Naive thymus-derived CD4-positive, alpha-beta T cell (primary cell): ENCODE data around the gene ETNK1. TPM values are rescaled to one million over a fixed set of nuclear protein-coding genes. Genes with fewer than 3 reads are reported as not detected.
"Not testable (repeated sequence)": the region's sequence is repeated elsewhere in the genome, so short reads cannot be mapped to it uniquely, and the experiment has no call there.

Experiments used
- ATAC-seq: fragments of 150-1000 bp; cut with Tn5 transposase; 2 replicates; pipeline ENCODE4 v1.10.0; 2021; ENCODE audit warnings: mild to moderate bottlenecking, moderate library complexity
- CTCF ChIA-PET: fragments of 350-600 bp; sonication (Branson Sonifier 250); formaldehyde crosslinking; loops from one replicate; lab custom pipeline; 2021; ENCODE audit warnings: antibody characterized with exemption; lab: Charles Lee
- POLR2A ChIA-PET: fragments of 350-600 bp; sonication (Branson Sonifier 250); formaldehyde crosslinking; loops from one replicate; lab custom pipeline; 2021; ENCODE audit warnings: antibody characterized with exemption, inconsistent platforms; lab: Charles Lee
- DNase-seq, 9 donors: peaks; one replicate each; pipeline versions ENCODE4 v3.0.0 to v3.0.0-alpha.2; 2020 to 2022; ENCODE audit warnings: mixed read lengths in 1 of 9
- H3K27ac ChIP-seq: one replicate; pipeline ENCODE4 v1.7.0; 2013; ENCODE audit warnings: mild to moderate bottlenecking, low read depth, low read length, moderate library complexity
- H3K27me3 ChIP-seq, 2 donors: one replicate each; pipeline ENCODE4 v1.7.0; 2013; ENCODE audit warnings: low read length in 2 of 2, mild to moderate bottlenecking in 2 of 2, moderate library complexity in 2 of 2; ENCODE audit not compliant: control insufficient read depth in 2 of 2, insufficient read depth in 2 of 2
- H3K36me3 ChIP-seq, 3 experiments: 1 replicate in 2 of 3; 2 replicates in 1 of 3; pipeline ENCODE4 v1.7.0; 2013; ENCODE audit warnings: low read length in 3 of 3, mild to moderate bottlenecking in 3 of 3, moderate library complexity in 1 of 3; ENCODE audit not compliant: insufficient read depth in 3 of 3, control insufficient read depth in 2 of 3
- H3K4me1 ChIP-seq, 2 donors: one replicate each; pipeline ENCODE4 v1.7.0; 2013; ENCODE audit warnings: low read length in 2 of 2, mild to moderate bottlenecking in 2 of 2, moderate library complexity in 1 of 2; ENCODE audit not compliant: control insufficient read depth in 2 of 2, insufficient read depth in 2 of 2
- H3K4me3 ChIP-seq: 2 replicates; pipeline ENCODE4 v1.7.0; 2013; ENCODE audit warnings: mild to moderate bottlenecking, low read length
- H3K9me3 ChIP-seq, 3 experiments: 1 replicate in 2 of 3; 2 replicates in 1 of 3; pipeline ENCODE4 v1.7.0; 2013; ENCODE audit warnings: low read length in 3 of 3; ENCODE audit not compliant: control insufficient read depth in 2 of 3
- H3K27ac Mint-ChIP-seq, 9 donors: one replicate each; pipeline ENCODE4 v1.8.0; 2020 to 2022; ENCODE audit warnings: mixed read lengths in 9 of 9, mild to moderate bottlenecking in 8 of 9, moderate library complexity in 5 of 9, inconsistent platforms in 2 of 9
- H3K27me3 Mint-ChIP-seq, 5 donors: one replicate each; pipeline ENCODE4 v1.8.0; 2021 to 2022; ENCODE audit warnings: mixed read lengths in 5 of 5, mild to moderate bottlenecking in 1 of 5
- H3K36me3 Mint-ChIP-seq, 5 donors: one replicate each; pipeline ENCODE4 v1.8.0; 2020 to 2022; ENCODE audit warnings: mixed read lengths in 5 of 5, mild to moderate bottlenecking in 3 of 5, inconsistent platforms in 1 of 5
- H3K4me1 Mint-ChIP-seq, 7 donors: one replicate each; pipeline ENCODE4 v1.8.0; 2020 to 2022; ENCODE audit warnings: mixed read lengths in 7 of 7, mild to moderate bottlenecking in 3 of 7, inconsistent platforms in 1 of 7
- H3K4me3 Mint-ChIP-seq, 10 donors: one replicate each; pipeline ENCODE4 v1.8.0; 2020 to 2022; ENCODE audit warnings: mild to moderate bottlenecking in 10 of 10, mixed read lengths in 10 of 10, moderate library complexity in 6 of 10, inconsistent platforms in 2 of 10
- H3K9me3 Mint-ChIP-seq, 11 donors: one replicate each; pipeline ENCODE4 v1.8.0; 2020 to 2022; ENCODE audit warnings: mixed read lengths in 11 of 11, mild to moderate bottlenecking in 4 of 11, inconsistent platforms in 1 of 11, moderate library complexity in 1 of 11
- intact Hi-C, 2 donors: fragments of 100-400 bp; cut with micrococcal nuclease; formaldehyde crosslinking; loops; one replicate each; pipeline ENCODE4 v1.15.1; 2023
- polyA plus RNA-seq, 2 donors: library from polyadenylated mRNA; unstranded; fragments of 300-500 nt; fragmentation: Illumina TruSeq; gene quantifications; one replicate each; pipeline ENCODE4 v1.2.3, GENCODE V29; 2021
- total RNA-seq, 6 experiments: library from RNA in 5 of 6; stranded (reverse) in 5 of 6; gene quantifications; 1 replicate in 5 of 6; 2 replicates in 1 of 6; pipeline ENCODE4 v1.2.3 and lab custom pipeline; 2021 to 2026

The ETNK1 gene
- total and polyA plus RNA-seq, 7 experiments from 2014 or later = 18.3 to 88.6 (median 60.6) TPM

DNA sequence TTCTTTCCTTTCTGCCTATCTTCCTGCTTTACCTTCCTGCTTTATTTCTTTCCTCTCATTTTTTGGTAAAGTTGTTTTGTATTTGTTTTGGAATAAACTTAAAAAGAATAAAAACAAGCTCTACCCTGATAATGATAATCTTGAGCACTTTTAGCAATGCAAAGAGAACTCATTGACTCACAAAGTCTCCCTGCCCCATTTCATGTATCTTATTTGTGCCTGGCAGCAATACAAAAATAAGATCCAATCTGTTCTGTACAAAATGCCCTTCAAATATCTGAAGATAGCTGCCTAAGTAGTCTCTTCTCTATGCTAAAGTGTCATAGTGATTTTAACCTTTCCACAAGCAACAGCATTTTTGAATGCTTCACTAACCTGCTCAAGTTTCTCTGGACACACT, 31.1 kb upstream of the ETNK1 start:
- no peak overlapping the region for H3K27ac ChIP-seq
- CTCF ChIA-PET = no interaction called here
- POLR2A ChIA-PET = no interaction called here
- Mint-ChIP-seq H3K4me3 (no peak overlapping the region), H3K36me3 (no peaks in the 10 kb centered on the region), H3K9me3 (no peaks in the 10 kb centered on the region), H3K27me3 (peaks cover 0 to 6% (median 0%) of the 10 kb centered on the region in 5 donors), H3K27ac (peak overlapping the region in 1 of 9 donors; percentile 43), H3K4me1 (peaks cover 2 to 11% (median 7%) of the 10 kb centered on the region in 7 donors)
- ATAC-seq (no peak), DNase-seq (no peak)
- intact Hi-C loops = no loop called here
- H3K4me1 ChIP-seq = no peaks in the 10 kb centered on the region
- H3K27me3 ChIP-seq = no peaks in the 10 kb centered on the region
- no peaks in the 10 kb centered on the region for H3K36me3 ChIP-seq
- H3K9me3 ChIP-seq = no peaks in the 10 kb centered on the region
- H3K4me3 ChIP-seq = no peak overlapping the region

DNA sequence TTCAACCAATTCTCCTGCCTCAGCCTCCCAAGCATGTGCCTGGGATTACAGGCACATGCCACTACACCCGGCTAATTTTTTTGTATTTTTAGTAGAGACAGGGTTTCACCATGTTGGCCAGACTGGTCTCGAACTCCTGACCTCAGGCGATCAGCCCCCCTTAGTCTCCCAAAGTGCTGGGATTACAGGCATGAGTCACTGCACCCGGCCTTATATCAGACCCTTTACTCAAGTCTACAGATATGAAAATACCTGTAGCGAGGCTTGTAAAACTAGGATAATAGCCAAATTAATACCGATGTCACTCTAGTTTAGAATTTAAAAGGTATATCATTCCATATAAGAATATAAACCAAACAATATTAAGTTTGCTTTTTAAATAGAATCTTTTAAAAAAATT, 27.4 kb upstream of the ETNK1 start:
- H3K27ac ChIP-seq, H3K36me3 ChIP-seq, H3K9me3 ChIP-seq, DNase-seq, H3K27ac Mint-ChIP-seq, H3K36me3 Mint-ChIP-seq, H3K4me1 ChIP-seq, POLR2A ChIA-PET, H3K4me3 ChIP-seq, H3K27me3 ChIP-seq, H3K27me3 Mint-ChIP-seq, H3K9me3 Mint-ChIP-seq, H3K4me3 Mint-ChIP-seq, ATAC-seq, intact Hi-C loops, CTCF ChIA-PET: not testable (repeated sequence)
- peaks cover 2 to 11% (median 7%) of the 10 kb centered on the region in 7 donors for H3K4me1 Mint-ChIP-seq

DNA sequence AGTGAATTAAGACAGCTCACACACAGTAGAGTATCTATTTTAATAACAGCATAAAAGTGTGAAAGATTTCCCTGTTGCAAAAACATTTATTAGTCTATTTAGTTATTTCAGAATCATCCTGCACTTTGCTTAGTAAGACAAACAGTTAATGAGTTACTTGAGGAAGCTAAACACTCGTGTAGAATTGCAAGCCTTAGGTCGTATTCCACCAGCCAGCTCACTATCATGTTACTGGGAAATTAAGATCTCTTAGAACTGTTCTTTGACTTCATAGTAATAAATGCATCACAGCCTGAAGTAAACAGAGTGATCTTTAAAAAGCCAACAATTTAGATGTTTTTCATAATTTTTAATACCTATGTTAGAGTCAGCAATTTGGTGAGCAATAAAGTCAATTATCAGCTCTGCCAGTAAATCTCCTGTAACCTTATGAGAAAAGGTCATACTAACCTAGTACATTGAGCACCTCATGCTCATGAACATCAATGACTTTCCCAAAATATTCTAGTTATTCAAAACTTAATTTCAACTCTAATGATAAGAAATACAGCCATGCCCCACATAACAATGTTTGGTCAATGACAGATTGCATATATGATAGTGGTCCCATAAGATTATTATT, 26.7 kb upstream of the ETNK1 start:
- no peak overlapping the region for H3K4me3 ChIP-seq
- DNase-seq (no peak), ATAC-seq (no peak)
- no peaks in the 10 kb centered on the region for H3K36me3 ChIP-seq
- Mint-ChIP-seq H3K36me3 (peaks cover 0 to 4% (median 0%) of the 10 kb centered on the region in 5 donors), H3K9me3 (peaks cover 0 to 4% (median 0%) of the 10 kb centered on the region in 11 donors), H3K4me3 (no peak overlapping the region), H3K4me1 (peaks cover 2 to 11% (median 7%) of the 10 kb centered on the region in 7 donors), H3K27me3 (peaks cover 0 to 6% (median 0%) of the 10 kb centered on the region in 5 donors), H3K27ac (no peak overlapping the region)
- H3K4me1 ChIP-seq = no peaks in the 10 kb centered on the region
- POLR2A ChIA-PET = no interaction called here
- no peaks in the 10 kb centered on the region for H3K27me3 ChIP-seq
- CTCF ChIA-PET = no interaction called here
- H3K9me3 ChIP-seq = no peaks in the 10 kb centered on the region
- intact Hi-C loops = no loop called here
- no peak overlapping the region for H3K27ac ChIP-seq

DNA sequence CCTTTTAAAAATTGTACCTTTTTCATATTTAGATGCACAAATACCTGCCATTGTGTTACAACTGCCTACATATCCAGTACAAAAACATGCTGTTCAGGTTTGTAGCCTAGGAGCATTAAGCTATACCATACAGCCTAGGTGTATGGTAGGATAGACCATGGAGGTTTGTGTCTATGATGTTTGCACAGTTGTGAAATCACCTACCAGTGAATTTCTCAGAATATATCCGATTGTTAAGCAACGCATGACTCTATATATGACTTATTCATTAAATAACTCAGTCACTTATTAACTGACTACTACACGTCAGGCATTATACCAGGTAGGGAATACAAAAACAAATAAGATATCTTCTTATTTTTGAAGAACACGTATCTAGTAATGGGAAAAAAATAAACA, 26.2 kb upstream of the ETNK1 start:
- Mint-ChIP-seq H3K27me3 (peaks cover 0 to 5% (median 0%) of the 10 kb centered on the region in 5 donors), H3K27ac (no peak overlapping the region), H3K4me1 (peaks cover 2 to 11% (median 7%) of the 10 kb centered on the region in 7 donors), H3K9me3 (peaks cover 0 to 8% (median 0%) of the 10 kb centered on the region in 11 donors), H3K4me3 (no peak overlapping the region), H3K36me3 (peaks cover 0 to 5% (median 0%) of the 10 kb centered on the region in 5 donors)
- CTCF ChIA-PET = no interaction called here
- ATAC-seq = no peak
- Histone ChIP-seq H3K9me3 (no peaks in the 10 kb centered on the region), H3K36me3 (no peaks in the 10 kb centered on the region), H3K4me1 (no peaks in the 10 kb centered on the region), H3K27ac (no peak overlapping the region), H3K27me3 (no peaks in the 10 kb centered on the region), H3K4me3 (no peak overlapping the region)
- POLR2A ChIA-PET = no interaction called here
- no peak for DNase-seq
- intact Hi-C loops = no loop called here

DNA sequence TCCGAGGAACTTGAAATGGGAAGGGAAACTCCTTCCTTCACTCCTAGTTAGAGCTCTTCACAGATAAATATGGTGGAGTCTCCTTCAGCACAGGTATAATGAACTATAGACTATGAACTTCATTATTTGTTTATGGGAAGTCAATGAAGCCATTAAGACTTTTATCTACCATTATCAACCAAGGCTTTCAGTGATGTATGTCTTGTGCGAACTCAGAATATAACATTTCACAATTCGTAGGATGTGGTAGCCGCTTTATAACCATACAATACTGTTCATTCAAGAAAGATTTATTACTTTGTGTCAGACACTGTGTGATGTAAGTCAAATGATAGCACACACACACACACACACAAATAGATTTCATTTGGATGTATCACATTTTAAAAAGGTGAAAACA, 24.8 kb upstream of the ETNK1 start:
- Histone ChIP-seq H3K9me3 (no peaks in the 10 kb centered on the region), H3K4me3 (no peak overlapping the region), H3K27ac (no peak overlapping the region), H3K36me3 (no peaks in the 10 kb centered on the region), H3K4me1 (no peaks in the 10 kb centered on the region), H3K27me3 (no peaks in the 10 kb centered on the region)
- intact Hi-C loops = no loop called here
- Mint-ChIP-seq H3K4me1 (peaks cover 2 to 11% (median 7%) of the 10 kb centered on the region in 7 donors), H3K36me3 (peaks cover 0 to 7% (median 0%) of the 10 kb centered on the region in 5 donors), H3K27me3 (peaks cover 0 to 2% (median 0%) of the 10 kb centered on the region in 5 donors), H3K27ac (no peak overlapping the region), H3K9me3 (peaks cover 0 to 8% (median 0%) of the 10 kb centered on the region in 11 donors), H3K4me3 (no peak overlapping the region)
- ChIA-PET CTCF (interaction anchor here (0.7 kb wide), 1 partner anchor 81 kb away, joined by 3 read pairs; no protein-coding TSS in a partner anchor), POLR2A (no interaction called here)
- ATAC-seq (no peak), DNase-seq (no peak)

DNA sequence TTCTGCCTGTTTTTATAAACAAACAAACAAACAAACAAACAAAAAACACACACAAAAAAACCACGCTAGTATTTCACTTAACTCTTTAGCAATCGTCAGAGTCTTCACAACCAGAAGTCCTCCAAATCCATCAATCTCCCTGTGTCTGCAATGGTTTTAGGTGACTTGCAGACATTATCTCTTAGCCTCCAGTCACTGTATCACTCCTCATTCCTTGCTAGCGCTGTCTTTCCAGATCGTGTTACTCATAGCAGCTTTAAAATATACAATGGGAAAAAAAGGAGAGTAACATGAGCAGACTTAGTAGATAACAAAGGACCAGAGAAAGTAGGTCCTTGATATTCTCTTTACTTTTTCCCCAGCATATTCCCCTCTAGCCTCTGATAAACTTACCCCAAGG, 15.5 kb upstream of the ETNK1 start:
- Histone ChIP-seq H3K27me3 (no peaks in the 10 kb centered on the region), H3K36me3 (no peaks in the 10 kb centered on the region), H3K4me1 (no peaks in the 10 kb centered on the region), H3K4me3 (no peak overlapping the region), H3K27ac (no peak overlapping the region), H3K9me3 (peaks cover 0 to 8% (median 0%) of the 10 kb centered on the region in 3 experiments)
- ATAC-seq (no peak), DNase-seq (no peak)
- Mint-ChIP-seq H3K36me3 (peaks cover 0 to 6% (median 4%) of the 10 kb centered on the region in 5 donors), H3K9me3 (peaks cover 0 to 26% (median 13%) of the 10 kb centered on the region in 11 donors), H3K27me3 (peaks cover 0 to 8% (median 0%) of the 10 kb centered on the region in 5 donors), H3K4me3 (no peak overlapping the region), H3K4me1 (peaks cover 0 to 2% (median 0%) of the 10 kb centered on the region in 7 donors), H3K27ac (no peak overlapping the region)
- intact Hi-C loops = no loop called here
- CTCF ChIA-PET = no interaction called here
- POLR2A ChIA-PET = no interaction called here

DNA sequence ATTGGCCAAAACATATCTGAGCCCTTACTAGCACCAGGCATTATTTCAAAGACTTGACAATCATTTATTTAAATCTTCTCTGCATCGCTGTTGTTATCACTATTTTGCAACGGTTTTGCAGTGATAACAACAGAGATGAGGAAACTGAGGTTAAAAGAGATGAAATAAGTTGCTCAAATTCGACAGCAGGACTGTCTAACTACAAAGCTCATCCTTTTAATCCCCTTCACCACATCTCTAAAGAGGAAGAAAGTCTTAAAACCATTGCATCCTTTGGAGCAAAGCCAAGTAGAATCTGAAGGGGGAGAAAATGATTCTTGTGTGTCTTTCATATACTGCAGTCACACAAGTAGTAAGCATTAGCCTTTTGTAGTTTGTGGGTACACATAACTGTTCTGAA, 14.8 kb upstream of the ETNK1 start:
- peaks cover 0 to 8% (median 0%) of the 10 kb centered on the region in 5 donors for H3K27me3 Mint-ChIP-seq
- DNase-seq (no peak), ATAC-seq (peak; percentile 67)
- Histone ChIP-seq H3K4me1 (no peaks in the 10 kb centered on the region), H3K27me3 (no peaks in the 10 kb centered on the region), H3K9me3 (peaks cover 0 to 8% (median 0%) of the 10 kb centered on the region in 3 experiments), H3K27ac (no peak overlapping the region), H3K36me3 (no peaks in the 10 kb centered on the region), H3K4me3 (no peak overlapping the region)
- H3K27ac Mint-ChIP-seq = no peak overlapping the region
- peaks cover 0 to 2% (median 0%) of the 10 kb centered on the region in 7 donors for H3K4me1 Mint-ChIP-seq
- POLR2A ChIA-PET = no interaction called here
- H3K9me3 Mint-ChIP-seq = peaks cover 0 to 26% (median 14%) of the 10 kb centered on the region in 11 donors
- peaks cover 4 to 8% (median 5%) of the 10 kb centered on the region in 5 donors for H3K36me3 Mint-ChIP-seq
- H3K4me3 Mint-ChIP-seq = no peak overlapping the region
- CTCF ChIA-PET = no interaction called here
- intact Hi-C loops = no loop called here
